ENCODE results near the gene IRF2BP2. TPM values are rescaled to one million over a fixed set of nuclear protein-coding genes. Genes with fewer than 3 reads are reported as not detected.

Gene IRF2BP2
- polyA plus RNA-seq (2011; rRNA removed), result 38.2 and 53.5 TPM in 2 replicates
- polyA plus RNA-seq (2012; cell fraction: cytosol; rRNA removed), result 79.4 and 99.0 TPM in 2 replicates
- polyA plus RNA-seq (2012; cell fraction: nucleus; rRNA removed), result 131 and 168 TPM in 2 replicates
- 42.7 to 53.5 TPM (median 53.0 TPM) in 3 replicates for polyA plus RNA-seq (2017; fragmentation: RNase III; extraction: RNeasy Plus Mini Kit Qiagen cat#74134 plus additional on column Dnase treatment)
- 76.2 and 82.0 TPM in 2 replicates for polyA minus RNA-seq (2011; rRNA and poly(A)+ RNA removed)

DNA sequence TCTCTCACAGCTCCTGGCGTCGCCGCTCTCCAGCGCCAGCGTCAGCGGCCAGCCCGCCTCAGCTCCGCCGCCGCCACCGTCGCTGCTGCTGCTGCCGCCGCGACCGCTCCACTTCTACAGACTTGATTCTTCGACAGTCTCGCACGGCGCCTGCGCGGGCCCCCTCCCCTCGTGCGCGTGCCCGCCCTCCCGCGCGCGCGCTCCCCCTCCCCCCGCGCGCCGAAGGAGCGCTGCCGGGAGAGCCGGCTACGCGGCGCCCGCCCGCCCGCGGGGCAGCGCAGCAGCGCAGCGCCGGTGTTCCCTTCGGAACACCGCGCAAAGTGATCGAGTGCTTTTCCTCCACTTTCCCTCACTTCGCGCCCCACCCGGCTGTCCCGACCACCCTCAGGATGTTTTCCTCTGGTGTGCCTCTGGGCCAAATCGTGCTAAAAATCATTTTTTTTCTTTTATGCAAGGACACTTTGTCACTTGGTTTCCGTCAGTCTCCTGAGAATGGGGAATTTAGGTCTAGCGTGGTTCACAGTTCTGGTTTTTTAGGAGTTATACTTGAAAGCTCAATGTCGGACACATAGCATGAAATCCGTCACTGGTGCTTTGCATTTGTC lies at the start of gene IRF2BP2:
IRF2BP2 (minus strand) TSS at position 118 of the 605 bp plus-strand sequence. CDS start 684 bp downstream, outside the sequence.
- H3K4me3 ChIP-seq, result peak within 1 kb of the TSS; percentile 64
- H3K4me1 ChIP-seq, result peaks cover 35% of the 10 kb centered on the region
- H3K9me3 ChIP-seq, result no peaks in the 10 kb centered on the region
- ChIA-PET CTCF (interaction anchor here (1.3 to 5.5 kb wide), 7 partner anchors 9 to 483 kb away, joined by 3 to 49 read pairs (median 6); no protein-coding TSS in a partner anchor), POLR2A (interaction anchor here (0.6 to 6.2 kb wide), 25 partner anchors 9 to 481 kb away, joined by 3 to 171 read pairs (median 8); no protein-coding TSS in a partner anchor)
- peak within 1 kb of the TSS; percentile 98 for H3K4me2 ChIP-seq
- WGBS (ENCODE audit: missing lambda C conversion rate), result 3% methylated on average over 26 of the region's 62 CpGs
- peak; percentile 13 to 21 for ATAC-seq
- FAIRE-seq, result no peak
- DNase-seq (ENCODE audit: low read depth in 1 of 2, low spot score in 1 of 2), result peak; percentile 68 to 89
- peak within 1 kb of the TSS; percentile 96 for H3K27ac ChIP-seq
- TF ChIP-seq FOSB (CRISPR knock-in tag; IDR thresholded peaks at IDR 0.05) (peak; percentile 97), POLR2A (IDR thresholded peaks at IDR 0.05; ENCODE audit: low read length) (peak; percentile 71), SMC3 (IDR thresholded peaks at IDR 0.05) (peak; percentile 45; the same call in 2 of the 3 replicates), CHD2 (IDR thresholded peaks at IDR 0.05; ENCODE audit: low read length, partially characterized antibody) (peak; percentile 40), HOXA7 (CRISPR knock-in tag; IDR thresholded peaks at IDR 0.05) (peak; percentile 97), TP53 (CRISPR knock-in tag; IDR thresholded peaks at IDR 0.05) (peak; percentile 96; the same call in 1 of the 2 replicates), GATA3 (IDR thresholded peaks at IDR 0.05; ENCODE audit: borderline replicate concordance) (no peak), EHF (CRISPR knock-in tag; IDR thresholded peaks at IDR 0.05) (peak; percentile 63; the same call in 1 of the 2 replicates), NFE2L2 (conservative IDR thresholded peaks at IDR 0.05; ENCODE audit: low read length) (no peak), NR3C1 (IDR thresholded peaks at IDR 0.05) (no peak), RARB (CRISPR knock-in tag; IDR thresholded peaks at IDR 0.05) (peak; percentile 89), HDAC2 (IDR thresholded peaks at IDR 0.05) (no peak), BHLHE40 (IDR thresholded peaks at IDR 0.05; ENCODE audit: low read depth, low read length) (no peak), JUN (IDR thresholded peaks at IDR 0.05) (peak; percentile 53 to 85; a peak in 3 of 5 replicates), RAD21 (conservative IDR thresholded peaks at IDR 0.05 in 1 of 2, IDR thresholded peaks at IDR 0.05 in 1 of 2) (peak in 1 of 2 experiments; percentile 21; a peak in 1 of 5 replicates), FOSL2 (IDR thresholded peaks at IDR 0.05) (no peak), FOSL2 (CRISPR knock-in tag; IDR thresholded peaks at IDR 0.05) (peak; percentile 9; the same call in 1 of the 2 replicates), TFCP2L1 (CRISPR knock-in tag; IDR thresholded peaks at IDR 0.05) (no peak; the same call in 1 of the 2 replicates), EP300 (IDR thresholded peaks at IDR 0.05) (no peak), PHF8 (IDR thresholded peaks at IDR 0.05; ENCODE audit: borderline replicate concordance, low read depth) (no peak), MAZ (IDR thresholded peaks at IDR 0.05; ENCODE audit: borderline replicate concordance, low read depth, low read length) (peak; percentile 41; the same call in 1 of the 2 replicates)
- TF ChIP-seq, protein P1, sequence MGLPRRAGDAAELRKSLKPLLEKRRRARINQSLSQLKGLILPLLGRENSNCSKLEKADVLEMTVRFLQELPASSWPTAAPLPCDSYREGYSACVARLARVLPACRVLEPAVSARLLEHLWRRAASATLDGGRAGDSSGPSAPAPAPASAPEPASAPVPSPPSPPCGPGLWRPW (IDR thresholded peaks at IDR 0.05), result no peak
- TF ChIP-seq, protein P2, sequence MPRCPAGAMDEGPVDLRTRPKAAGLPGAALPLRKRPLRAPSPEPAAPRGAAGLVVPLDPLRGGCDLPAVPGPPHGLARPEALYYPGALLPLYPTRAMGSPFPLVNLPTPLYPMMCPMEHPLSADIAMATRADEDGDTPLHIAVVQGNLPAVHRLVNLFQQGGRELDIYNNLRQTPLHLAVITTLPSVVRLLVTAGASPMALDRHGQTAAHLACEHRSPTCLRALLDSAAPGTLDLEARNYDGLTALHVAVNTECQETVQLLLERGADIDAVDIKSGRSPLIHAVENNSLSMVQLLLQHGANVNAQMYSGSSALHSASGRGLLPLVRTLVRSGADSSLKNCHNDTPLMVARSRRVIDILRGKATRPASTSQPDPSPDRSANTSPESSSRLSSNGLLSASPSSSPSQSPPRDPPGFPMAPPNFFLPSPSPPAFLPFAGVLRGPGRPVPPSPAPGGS (IDR thresholded peaks at IDR 0.05), result peak; percentile 77; the same call in 2 of the 3 replicates
- TF ChIP-seq, protein P3, sequence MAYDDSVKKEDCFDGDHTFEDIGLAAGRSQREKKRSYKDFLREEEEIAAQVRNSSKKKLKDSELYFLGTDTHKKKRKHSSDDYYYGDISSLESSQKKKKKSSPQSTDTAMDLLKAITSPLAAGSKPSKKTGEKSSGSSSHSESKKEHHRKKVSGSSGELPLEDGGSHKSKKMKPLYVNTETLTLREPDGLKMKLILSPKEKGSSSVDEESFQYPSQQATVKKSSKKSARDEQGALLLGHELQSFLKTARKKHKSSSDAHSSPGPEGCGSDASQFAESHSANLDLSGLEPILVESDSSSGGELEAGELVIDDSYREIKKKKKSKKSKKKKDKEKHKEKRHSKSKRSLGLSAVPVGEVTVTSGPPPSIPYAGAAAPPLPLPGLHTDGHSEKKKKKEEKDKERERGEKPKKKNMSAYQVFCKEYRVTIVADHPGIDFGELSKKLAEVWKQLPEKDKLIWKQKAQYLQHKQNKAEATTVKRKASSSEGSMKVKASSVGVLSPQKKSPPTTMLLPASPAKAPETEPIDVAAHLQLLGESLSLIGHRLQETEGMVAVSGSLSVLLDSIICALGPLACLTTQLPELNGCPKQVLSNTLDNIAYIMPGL (CRISPR knock-in tag; IDR thresholded peaks at IDR 0.05; ENCODE audit: borderline replicate concordance), result peak; percentile 16; the same call in 1 of the 2 replicates

All from A549 (cell line).